Fibroblast of pulmonary artery (primary cell): ENCODE data around the gene SPATA31D4.
A peak's percentile ranks its signal among the peaks of the same experiment; 100 is the strongest.

Experiments used
- DNase-seq: peaks from one replicate; pipeline ENCODE4 v3.0.0-alpha.2; 2010; ENCODE audit warnings: low read depth
- H3K4me3 ChIP-seq: replicated peaks from 2 replicates; pipeline ENCODE4 v1.5.1; 2011; ENCODE audit warnings: low read depth, mild to moderate bottlenecking, control low read depth, low read length, moderate library complexity
- TF ChIP-seq, protein P1 (sequence below): IDR thresholded peaks from 2 replicates; pipeline ENCODE4 v1.5.1; 2011; ENCODE audit warnings: mild to moderate bottlenecking, control low read depth, low read length, inconsistent platforms; ENCODE audit errors: missing control alignments

The SPATA31D4 gene

DNA sequence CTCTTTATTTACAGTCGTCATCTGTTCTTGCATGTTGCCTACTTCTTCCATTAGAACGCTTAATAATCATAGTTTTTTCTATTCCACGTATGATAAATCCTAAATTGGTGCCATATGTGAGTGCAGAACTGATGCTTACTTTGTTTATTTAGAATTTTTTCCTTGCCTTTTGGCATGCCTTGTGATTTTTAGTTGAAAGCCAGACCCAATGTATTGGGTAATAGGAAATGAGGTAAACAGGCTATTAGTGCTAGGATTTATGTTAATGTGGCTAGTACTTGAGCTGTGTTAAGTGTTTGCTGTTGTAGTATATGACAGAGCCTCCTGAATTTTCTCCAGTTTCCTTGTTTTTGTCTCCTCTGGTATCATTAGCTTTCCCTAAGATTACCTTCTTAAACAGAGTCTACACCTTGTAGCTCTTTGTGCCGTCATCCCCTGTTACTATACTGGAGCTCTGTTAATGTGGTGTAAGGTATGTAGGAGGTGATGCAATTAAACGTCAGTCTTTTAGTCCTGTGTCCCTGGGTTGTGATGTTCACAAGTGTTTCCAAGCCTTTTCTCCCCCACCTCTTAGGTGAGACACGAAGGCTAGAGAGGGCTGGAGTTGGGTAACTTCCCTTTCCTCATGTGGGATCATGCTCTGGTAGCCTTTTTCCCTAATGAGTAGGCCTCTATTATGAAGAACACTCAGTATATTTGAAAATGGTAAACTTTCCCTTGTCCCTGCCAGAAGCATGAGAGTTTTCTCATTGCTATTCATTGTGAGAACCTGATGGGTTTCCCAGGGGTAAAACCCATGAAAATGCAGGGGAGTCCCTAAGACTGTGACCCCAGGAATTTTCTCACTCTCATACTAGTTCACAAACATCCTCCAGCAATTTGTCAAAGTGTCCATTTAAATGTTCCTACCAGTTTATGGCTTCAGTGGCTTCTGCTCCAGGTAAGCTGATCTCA lies 36.3 kb downstream of the SPATA31D4 start:
- peak; percentile 16 for DNase-seq

DNA sequence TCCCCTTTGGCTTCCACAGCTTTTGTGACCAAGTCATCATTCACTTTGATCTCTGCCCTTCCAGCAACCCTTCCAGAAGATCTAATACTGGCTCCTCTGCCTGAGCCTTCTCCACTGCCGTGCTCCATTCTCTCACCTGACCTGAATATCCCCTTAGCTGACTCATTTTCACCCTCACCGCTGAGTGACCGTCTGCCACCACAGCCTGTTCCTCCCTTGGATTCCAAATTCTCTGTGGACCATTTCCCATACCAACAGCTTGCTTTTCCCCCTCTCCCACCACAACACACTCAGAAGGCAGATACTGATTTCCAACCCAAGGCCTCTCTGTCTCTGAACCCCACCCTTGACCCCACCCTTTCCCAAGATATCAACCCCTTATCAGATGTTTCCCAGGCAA lies 39.8 kb downstream of the SPATA31D4 start:
- TF ChIP-seq, protein P1, sequence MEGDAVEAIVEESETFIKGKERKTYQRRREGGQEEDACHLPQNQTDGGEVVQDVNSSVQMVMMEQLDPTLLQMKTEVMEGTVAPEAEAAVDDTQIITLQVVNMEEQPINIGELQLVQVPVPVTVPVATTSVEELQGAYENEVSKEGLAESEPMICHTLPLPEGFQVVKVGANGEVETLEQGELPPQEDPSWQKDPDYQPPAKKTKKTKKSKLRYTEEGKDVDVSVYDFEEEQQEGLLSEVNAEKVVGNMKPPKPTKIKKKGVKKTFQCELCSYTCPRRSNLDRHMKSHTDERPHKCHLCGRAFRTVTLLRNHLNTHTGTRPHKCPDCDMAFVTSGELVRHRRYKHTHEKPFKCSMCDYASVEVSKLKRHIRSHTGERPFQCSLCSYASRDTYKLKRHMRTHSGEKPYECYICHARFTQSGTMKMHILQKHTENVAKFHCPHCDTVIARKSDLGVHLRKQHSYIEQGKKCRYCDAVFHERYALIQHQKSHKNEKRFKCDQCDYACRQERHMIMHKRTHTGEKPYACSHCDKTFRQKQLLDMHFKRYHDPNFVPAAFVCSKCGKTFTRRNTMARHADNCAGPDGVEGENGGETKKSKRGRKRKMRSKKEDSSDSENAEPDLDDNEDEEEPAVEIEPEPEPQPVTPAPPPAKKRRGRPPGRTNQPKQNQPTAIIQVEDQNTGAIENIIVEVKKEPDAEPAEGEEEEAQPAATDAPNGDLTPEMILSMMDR, result no peak

More for the DNA sequence above, 36.3 kb downstream of the SPATA31D4 start:
- no peak overlapping the region for H3K4me3 ChIP-seq
- TF ChIP-seq, protein P1, result no peak

DNA sequence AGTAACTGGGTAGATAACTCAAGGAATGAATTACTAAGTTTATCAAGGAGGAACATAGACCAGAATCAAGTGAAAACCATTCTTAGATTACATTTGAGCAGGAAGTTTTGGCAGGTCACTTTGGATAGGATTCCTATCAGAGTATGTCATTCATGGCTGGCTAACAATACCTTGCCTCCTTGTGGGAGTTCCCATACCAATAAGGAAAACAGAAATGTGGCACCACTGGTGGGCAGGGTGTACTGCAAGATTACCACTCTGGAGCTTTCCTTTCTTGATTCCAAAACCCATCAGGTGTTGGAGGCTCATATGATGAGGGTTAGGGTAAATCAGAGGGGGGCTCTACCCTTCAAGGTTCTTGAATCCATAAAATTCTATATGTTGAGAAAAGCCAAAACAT lies 41.7 kb downstream of the SPATA31D4 start:
- TF ChIP-seq, protein P1, result no peak
- peak; percentile 3 for DNase-seq
- H3K4me3 ChIP-seq, result no peak overlapping the region

More for the DNA sequence above, 39.8 kb downstream of the SPATA31D4 start:
- H3K4me3 ChIP-seq, result no peak overlapping the region
- DNase-seq, result no peak

DNA sequence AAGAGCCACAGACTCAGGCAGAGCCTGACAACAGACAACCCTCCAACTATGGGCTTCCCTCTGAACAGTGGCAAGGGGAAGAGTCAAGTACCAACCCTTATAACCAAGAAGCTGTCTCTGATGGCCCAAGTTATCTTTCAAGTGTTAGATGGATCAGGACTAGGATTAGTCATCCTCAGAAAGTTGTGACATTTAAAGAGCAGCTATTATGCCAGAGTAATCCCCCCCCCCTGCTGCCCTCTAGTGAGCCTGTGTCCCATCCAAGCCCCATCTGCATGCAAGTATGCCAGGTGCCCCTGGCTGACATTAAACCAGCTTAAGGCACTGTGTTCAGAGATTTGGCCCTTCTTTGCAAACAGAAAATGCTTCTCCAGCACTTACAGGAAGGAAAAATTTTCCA lies 43.5 kb downstream of the SPATA31D4 start:
- TF ChIP-seq, protein P1, result no peak
- DNase-seq, result no peak
- no peak overlapping the region for H3K4me3 ChIP-seq

DNA sequence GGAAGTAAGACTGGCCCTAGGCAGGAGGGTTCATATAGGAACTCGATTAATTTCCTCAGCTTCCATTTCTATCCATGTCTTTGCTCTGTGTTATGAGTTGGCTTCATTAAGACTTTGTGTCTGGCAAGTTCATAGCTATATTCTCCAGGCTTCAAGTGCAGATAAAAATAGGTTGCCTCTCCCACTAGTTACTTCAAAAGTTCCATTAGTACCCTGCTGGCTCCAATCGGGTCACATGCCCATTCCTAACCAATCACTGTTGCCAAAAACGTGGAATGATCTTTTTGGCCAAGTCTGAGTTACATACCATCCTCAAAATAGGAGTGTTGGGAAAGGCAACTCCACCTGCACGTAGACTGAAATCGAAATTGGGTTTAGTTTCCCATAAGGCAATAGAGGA lies 46.5 kb downstream of the SPATA31D4 start:
- H3K4me3 ChIP-seq, result no peak overlapping the region
- TF ChIP-seq, protein P1, result no peak
- DNase-seq, result no peak

DNA sequence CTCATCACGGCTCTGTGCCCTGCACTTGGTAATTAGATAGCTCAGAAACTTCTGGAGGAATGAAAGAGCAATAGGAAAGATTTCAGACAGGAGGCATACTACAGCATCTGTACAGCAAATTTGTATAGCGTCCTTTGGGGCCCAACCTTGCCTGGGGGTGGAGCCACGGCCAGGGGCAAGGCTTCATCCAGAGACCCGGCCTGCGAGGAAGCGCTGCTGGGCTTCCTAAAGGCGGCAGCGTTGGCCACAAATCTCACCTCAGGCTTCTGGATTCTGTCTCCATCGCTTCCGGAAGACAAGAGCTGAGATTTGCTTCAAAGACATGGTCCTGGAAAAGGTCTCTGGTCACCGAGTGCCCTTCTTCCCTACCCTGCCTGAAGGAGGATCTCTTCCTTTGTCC lies 48.1 kb downstream of the SPATA31D4 start:
- TF ChIP-seq, protein P1, result no peak
- H3K4me3 ChIP-seq, result no peak overlapping the region
- DNase-seq, result no peak

DNA sequence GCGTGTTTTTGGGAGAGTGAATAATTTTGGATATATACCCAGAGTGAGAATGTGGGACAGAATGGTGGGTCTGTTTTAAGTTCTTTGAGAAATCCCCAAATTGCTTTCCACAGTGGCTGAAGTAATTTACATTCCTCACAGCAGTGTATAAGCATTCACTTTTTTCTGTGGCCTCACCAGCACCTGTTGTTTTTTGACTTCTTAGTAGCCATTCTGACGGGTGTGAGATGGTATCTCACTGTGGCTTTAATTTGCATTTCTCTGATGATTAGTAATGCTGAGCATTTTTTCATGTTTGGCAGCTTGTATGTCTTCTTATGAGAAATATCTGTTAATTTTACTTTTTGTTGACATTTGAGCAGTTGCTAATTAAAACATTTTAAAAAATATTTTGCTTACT lies 51.0 kb downstream of the SPATA31D4 start:
- no peak for DNase-seq
- no peak overlapping the region for H3K4me3 ChIP-seq
- TF ChIP-seq, protein P1, result no peak
